NOMO-1 (cell line): Measurements from ENCODE around the gene TUG1.

ENCODE experiments used
- DNase-seq, 2 experiments: peaks; one replicate each; lab custom pipeline; 2025; ENCODE audit not compliant: unreplicated experiment in 2 of 2; lab: John Stamatoyannopoulos, UW

Gene TUG1

GRCh38 chr22:30968924-30969531, at the start of gene TUG1:
Gene TUG1 (plus strand): TSS chr22:30969265.
- peak; percentile 90 for DNase-seq

DNA sequence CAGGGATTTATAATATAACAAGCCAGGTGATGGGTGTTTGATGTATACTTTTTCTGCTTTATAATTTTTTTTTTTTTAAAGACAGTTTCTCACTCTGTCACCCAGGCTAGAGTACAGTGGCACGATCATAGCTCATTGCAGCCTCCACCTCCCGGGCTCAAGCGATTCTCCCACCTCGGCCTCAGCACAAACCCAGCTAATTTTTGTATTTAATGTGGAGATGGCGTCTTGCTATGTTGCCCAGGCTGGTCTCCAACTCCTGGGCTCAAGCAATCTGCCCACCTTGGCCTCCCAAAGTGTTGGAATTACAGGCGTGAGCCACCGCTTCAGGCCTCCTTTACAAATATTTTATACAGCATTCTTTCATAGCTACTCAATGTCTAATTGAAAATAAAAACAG, 49.1 kb upstream of the TUG1 start:
- DNase-seq = no peak

DNA sequence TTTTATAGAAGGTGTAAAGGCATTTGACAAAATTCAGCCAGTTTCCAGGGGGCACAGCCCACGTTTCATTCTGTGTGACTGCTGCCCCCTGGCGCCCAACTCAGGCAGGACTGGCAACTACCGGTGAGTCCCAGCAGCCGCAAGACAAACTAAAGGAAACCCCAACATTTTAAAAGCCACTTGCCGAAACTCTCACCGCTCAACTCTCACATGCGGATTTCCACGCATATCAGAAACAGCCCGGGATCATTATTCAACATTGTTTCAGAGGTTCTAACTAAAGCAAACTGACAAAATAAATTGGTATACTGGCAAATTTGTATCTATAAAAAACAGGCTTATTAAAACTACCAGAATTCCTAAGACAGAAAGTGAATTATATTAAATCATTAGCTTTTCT, 48.7 kb upstream of the TUG1 start:
- DNase-seq = peak; percentile 67

GRCh38 chr22:30921108-30921507, 48.0 kb upstream of the TUG1 start:
- DNase-seq = peak; percentile 5 to 17

DNA sequence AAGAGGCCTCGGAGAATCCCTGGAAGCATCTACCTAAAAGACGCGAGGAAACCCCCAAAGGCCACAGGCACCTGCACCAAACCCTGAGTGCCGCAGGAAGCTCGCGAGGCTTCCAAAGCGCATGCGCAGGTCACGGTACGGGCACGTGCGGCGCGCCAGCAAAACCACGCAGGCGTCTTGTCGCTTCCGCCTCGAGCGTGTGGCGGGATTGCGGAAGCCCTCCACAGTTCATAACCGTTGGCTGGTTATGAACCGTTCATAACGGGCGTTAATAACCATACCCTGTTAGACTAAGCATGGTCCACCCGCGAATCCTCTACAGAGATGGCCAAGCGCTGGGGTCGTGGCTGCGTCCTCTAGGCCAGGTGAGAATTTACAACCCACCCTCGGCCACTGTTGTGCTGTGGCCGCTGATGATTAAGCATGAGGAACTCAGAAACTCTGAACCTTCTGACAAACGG, 46.9 kb upstream of the TUG1 start:
- DNase-seq = peak; percentile 81 to 82

GRCh38 chr22:30923168-30923900, 45.7 kb upstream of the TUG1 start:
- DNase-seq = no peak

- DNase-seq = no peak
These were observed 43.4 kb upstream of the TUG1 start for GRCh38 chr22:30925667-30926066.

DNA sequence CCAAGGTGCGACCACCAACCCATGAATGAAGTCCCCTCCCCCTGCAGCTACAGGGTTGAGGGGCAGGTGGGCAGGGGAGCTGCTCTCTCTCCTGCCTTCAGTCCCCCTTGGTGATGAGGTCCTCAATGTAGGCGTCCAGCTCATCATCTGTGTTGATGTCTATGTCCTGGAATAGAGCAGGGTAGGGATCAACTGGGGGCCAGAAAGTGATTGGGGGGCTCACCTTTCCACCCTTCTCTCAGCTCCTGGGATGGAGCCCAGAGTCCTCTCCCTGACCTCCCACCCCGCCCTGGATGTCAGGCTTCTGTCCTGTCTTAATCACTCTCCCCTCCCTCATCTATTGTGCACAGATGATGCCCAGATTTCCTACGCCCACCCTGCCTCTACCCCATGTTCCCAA, 42.4 kb upstream of the TUG1 start:
- DNase-seq = no peak

- DNase-seq = no peak
These were observed 41.3 kb upstream of the TUG1 start for GRCh38 chr22:30927806-30928205.

- no peak for DNase-seq
These were observed 40.7 kb upstream of the TUG1 start for GRCh38 chr22:30928401-30928800.

GRCh38 chr22:30930228-30930627, 38.8 kb upstream of the TUG1 start:
- no peak for DNase-seq

GRCh38 chr22:30931541-30932300, 37.3 kb upstream of the TUG1 start:
- DNase-seq = no peak

DNA sequence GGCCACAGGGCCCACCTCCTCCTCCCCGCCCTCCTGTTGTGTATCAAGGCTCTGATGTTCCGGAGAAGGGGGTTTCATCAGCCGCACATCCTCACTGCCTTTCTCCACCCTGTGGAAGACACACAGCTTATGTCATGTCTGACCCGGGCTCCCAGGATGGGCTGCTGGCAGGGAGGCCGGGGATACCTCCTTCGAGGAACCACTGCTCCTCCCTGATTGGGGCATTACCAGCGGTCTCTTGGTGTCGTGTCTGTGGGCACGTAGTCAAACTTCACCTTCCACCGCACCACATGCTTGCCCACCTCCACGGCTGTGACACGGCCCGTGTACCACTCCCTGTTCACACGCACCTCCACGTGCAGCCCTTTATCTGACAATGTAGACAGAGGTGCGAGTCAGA, 36.4 kb upstream of the TUG1 start:
- DNase-seq = no peak

DNA sequence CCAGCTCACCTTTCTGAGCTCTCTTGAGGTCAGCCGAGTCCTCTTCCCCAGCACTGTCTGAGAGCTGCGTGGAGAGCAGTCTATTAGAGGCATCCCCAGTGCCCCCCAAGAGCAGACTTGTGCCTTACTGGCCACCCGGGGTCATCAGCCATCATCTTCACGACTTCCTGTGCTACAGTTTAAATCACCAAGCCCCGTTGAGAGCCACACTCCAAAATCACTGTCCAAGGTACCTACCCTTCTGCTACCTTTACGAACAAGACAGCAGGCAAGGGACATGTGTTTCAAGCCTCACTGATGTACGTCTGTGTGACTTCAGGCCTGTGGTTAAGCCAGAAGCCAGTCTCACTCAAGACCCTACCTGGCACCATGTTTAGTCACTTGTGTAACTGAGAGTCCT, 35.6 kb upstream of the TUG1 start:
- no peak for DNase-seq

- no peak for DNase-seq
These were observed 35.0 kb upstream of the TUG1 start for GRCh38 chr22:30934053-30934452.

GRCh38 chr22:30940685-30941362, 28.2 kb upstream of the TUG1 start:
- no peak for DNase-seq

- no peak for DNase-seq
These were observed 27.7 kb upstream of the TUG1 start for GRCh38 chr22:30941363-30941740.

DNA sequence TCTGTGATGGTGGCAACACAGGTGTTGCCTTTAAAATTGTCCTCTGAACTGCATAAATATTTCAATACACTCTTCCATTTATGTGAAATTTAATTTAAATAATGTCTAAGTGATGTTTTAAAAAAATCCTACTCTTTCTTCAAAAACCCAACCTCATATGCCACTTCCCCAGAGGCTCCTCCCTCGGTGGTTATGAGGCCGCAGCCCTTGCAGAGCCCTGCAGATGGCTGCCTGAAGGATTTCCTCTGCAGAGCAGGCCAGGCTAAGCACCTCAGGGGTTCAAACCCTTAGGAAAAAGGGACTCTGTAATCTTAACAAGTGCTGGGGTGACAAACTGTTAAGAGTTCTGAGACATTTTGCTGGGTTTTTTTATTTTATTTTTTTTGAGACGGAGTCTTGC, 25.7 kb upstream of the TUG1 start:
- DNase-seq = no peak

GRCh38 chr22:30944986-30945385, 24.1 kb upstream of the TUG1 start:
- no peak for DNase-seq

GRCh38 chr22:30945653-30946052, 23.4 kb upstream of the TUG1 start:
- DNase-seq = no peak

DNA sequence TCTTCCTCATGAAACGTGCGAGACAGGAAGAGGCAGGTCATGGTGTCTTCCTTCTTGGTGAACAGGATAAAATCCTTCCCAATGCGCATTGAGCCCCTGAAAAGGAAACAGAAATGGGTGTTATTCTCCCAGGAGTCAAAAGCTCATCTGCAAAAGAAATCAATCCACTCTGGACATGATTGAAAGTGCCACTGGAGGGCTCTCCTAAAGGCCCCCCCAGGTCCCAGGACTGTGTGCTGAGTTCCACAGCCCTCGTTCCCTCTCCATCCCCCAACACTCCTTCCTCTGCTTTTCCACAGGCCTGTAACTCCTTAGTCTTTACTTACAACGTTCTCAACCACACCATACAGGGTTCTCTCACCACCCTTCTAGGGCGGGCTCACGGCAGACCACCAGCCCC, 22.7 kb upstream of the TUG1 start:
- DNase-seq = no peak
